Natural killer cell (primary cell): Measurements from ENCODE around the gene FOXP1. TPM values are rescaled to one million over a fixed set of nuclear protein-coding genes. Genes with fewer than 3 reads are reported as not detected.

Source experiments
- ATAC-seq, 3 donors: fragments of 150-1000 bp in 2 of 3; fragments of 200-7000 bp in 1 of 3; cut with Tn5 transposase; 1 replicate in 1 of 3; 2 replicates in 2 of 3; pipeline ENCODE4 v1.10.0; 2021; ENCODE audit warnings: mild to moderate bottlenecking in 2 of 3, moderate library complexity in 2 of 3
- DNase-seq, 2 donors: peaks; one replicate each; pipeline versions ENCODE4 v3.0.0 to v3.0.0-alpha.2; 2013 to 2021; ENCODE audit warnings: mixed read lengths in 1 of 2
- H3K27ac ChIP-seq: one replicate; pipeline ENCODE4 v1.5.1; 2013; ENCODE audit warnings: mild to moderate bottlenecking, low read length
- H3K27me3 ChIP-seq: one replicate; pipeline ENCODE4 v1.6.1; 2013; ENCODE audit warnings: low read length; ENCODE audit not compliant: control insufficient read depth, insufficient read depth
- H3K36me3 ChIP-seq: one replicate; pipeline ENCODE4 v1.6.1; 2013; ENCODE audit warnings: low read length; ENCODE audit not compliant: control insufficient read depth, insufficient read depth
- H3K4me1 ChIP-seq: one replicate; pipeline ENCODE4 v1.6.1; 2013; ENCODE audit warnings: low read length; ENCODE audit not compliant: control insufficient read depth, insufficient read depth
- H3K4me3 ChIP-seq: one replicate; pipeline ENCODE4 v1.5.1; 2013; ENCODE audit warnings: low read length
- H3K9me3 ChIP-seq: one replicate; pipeline ENCODE4 v1.6.1; 2013; ENCODE audit warnings: low read length; ENCODE audit not compliant: control insufficient read depth, insufficient read depth
- H3K27ac Mint-ChIP-seq, 2 donors: one replicate each; pipeline ENCODE4 v1.8.0; 2022; ENCODE audit warnings: mild to moderate bottlenecking in 2 of 2, mixed read lengths in 2 of 2, moderate library complexity in 1 of 2
- H3K27me3 Mint-ChIP-seq, 2 donors: one replicate each; pipeline ENCODE4 v1.8.0; 2022; ENCODE audit warnings: low read depth in 2 of 2, mixed read lengths in 2 of 2
- H3K36me3 Mint-ChIP-seq: one replicate; pipeline ENCODE4 v1.8.0; 2022; ENCODE audit warnings: mixed read lengths
- H3K4me1 Mint-ChIP-seq, 2 donors: one replicate each; pipeline ENCODE4 v1.8.0; 2022; ENCODE audit warnings: mixed read lengths in 2 of 2
- H3K4me3 Mint-ChIP-seq: one replicate; pipeline ENCODE4 v1.8.0; 2022; ENCODE audit warnings: mild to moderate bottlenecking, moderate library complexity, mixed read lengths
- H3K9me3 Mint-ChIP-seq, 2 donors: one replicate each; pipeline ENCODE4 v1.8.0; 2022; ENCODE audit warnings: mixed read lengths in 2 of 2
- WGBS: methylation state at CpG from one replicate; pipeline ENCODE4 v1.1.7; 2013; ENCODE audit warnings: missing lambda C conversion rate; ENCODE audit not compliant: insufficient coverage; 5-methylcytosine and 5-hydroxymethylcytosine counted together
- intact Hi-C: fragments of 100-400 bp; cut with micrococcal nuclease; formaldehyde crosslinking; loops from one replicate; pipeline ENCODE4 v1.14.2; 2022
- total RNA-seq, 4 donors: library from RNA; stranded (reverse); fragments of 120-200 nt in 1 of 4; gene quantifications; one replicate each; pipeline versions ENCODE4 v1.2.3 to v1.2.4, GENCODE V29; 2013 to 2022
- TF ChIP-seq, protein P1 (sequence below): fragments of 200-600 bp; IDR thresholded peaks from one replicate; pipeline ENCODE4 v1.8.0; 2022; ENCODE audit warnings: antibody characterized with exemption

The FOXP1 gene
- total RNA-seq, 3 donors from 2014 or later (not counting 1 experiment from before 2014, with no cell fraction given): 166 to 185 (median 166) TPM

DNA sequence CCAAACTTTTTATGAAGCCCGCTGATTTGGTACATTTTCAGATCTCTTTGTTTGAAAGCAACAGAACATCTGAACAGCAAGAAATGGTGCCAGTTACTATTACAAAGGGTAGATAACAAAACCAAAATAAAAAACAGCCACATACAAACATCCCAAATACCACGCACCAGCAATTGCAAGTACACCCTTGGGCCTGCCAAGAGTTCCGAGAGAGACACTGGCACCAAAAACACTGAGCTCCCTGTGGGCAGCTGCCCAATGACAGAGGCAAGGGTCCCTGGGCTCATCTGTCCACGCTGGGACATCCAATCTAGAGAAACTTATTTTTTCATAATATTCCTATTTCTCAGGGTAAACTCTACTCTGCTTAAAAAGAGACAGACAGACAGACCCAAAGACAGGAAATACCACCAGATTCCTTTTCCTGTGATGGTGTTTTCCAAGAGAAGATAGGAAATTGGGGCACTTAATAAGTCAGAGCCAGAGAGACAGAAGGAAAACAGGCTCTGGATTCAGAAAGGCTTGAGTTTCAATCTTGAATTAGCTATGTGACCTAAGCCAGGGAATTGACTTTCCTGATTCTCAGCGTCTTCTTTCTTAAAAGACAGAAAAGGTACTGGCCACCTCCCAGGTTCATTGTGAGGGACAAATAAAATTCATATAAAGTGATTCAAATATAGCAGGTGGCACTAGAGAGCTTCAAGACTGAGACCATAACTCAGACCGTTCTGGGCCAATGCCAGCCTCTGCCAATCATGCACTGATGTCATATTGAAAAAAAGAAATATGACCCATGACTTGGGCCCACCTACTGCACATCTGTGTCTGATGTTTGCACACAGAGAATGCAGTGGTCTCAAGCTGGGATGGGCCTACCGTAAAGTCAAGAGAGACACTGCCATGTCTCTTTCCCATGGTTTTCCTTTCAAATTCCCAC, 61.3 kb downstream of the FOXP1 start:
- 86% methylated on average over 7 of the region's 7 CpGs for whole genome bisulfite sequencing
- H3K27ac Mint-ChIP-seq: no peak overlapping the region
- no peaks in the 10 kb centered on the region for H3K27me3 Mint-ChIP-seq
- no peak overlapping the region for H3K4me3 ChIP-seq
- H3K4me1 ChIP-seq: no peaks in the 10 kb centered on the region
- H3K36me3 ChIP-seq: no peaks in the 10 kb centered on the region
- no peaks in the 10 kb centered on the region for H3K36me3 Mint-ChIP-seq
- ATAC-seq (no peak), DNase-seq (no peak)
- peaks cover 0 to 2% of the 10 kb centered on the region in 2 donors for H3K4me1 Mint-ChIP-seq
- H3K9me3 Mint-ChIP-seq: no peaks in the 10 kb centered on the region
- no peak overlapping the region for H3K27ac ChIP-seq
- H3K9me3 ChIP-seq: no peaks in the 10 kb centered on the region
- H3K27me3 ChIP-seq: no peaks in the 10 kb centered on the region
- TF ChIP-seq, protein P1, sequence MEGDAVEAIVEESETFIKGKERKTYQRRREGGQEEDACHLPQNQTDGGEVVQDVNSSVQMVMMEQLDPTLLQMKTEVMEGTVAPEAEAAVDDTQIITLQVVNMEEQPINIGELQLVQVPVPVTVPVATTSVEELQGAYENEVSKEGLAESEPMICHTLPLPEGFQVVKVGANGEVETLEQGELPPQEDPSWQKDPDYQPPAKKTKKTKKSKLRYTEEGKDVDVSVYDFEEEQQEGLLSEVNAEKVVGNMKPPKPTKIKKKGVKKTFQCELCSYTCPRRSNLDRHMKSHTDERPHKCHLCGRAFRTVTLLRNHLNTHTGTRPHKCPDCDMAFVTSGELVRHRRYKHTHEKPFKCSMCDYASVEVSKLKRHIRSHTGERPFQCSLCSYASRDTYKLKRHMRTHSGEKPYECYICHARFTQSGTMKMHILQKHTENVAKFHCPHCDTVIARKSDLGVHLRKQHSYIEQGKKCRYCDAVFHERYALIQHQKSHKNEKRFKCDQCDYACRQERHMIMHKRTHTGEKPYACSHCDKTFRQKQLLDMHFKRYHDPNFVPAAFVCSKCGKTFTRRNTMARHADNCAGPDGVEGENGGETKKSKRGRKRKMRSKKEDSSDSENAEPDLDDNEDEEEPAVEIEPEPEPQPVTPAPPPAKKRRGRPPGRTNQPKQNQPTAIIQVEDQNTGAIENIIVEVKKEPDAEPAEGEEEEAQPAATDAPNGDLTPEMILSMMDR: no peak
- intact Hi-C loops: no loop called here
- H3K4me3 Mint-ChIP-seq: no peak overlapping the region

DNA sequence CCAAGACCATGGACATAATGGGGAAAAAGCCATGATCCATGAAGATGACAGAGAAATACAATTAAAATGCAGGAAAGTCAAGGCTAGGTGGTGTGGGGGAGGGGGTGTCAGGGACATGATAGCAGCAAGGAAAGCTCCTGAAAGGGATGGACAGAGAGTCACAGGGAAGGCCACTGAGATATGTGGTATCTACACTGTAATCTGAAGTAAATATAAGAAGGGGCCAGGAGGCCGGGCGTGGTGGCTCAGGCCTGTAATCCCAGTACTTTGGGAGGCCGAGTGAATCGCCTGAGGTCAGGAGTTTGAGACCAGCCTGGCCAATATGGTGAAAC, 62.5 kb downstream of the FOXP1 start:
- Histone ChIP-seq H3K27ac (no peak overlapping the region), H3K36me3 (no peaks in the 10 kb centered on the region), H3K4me1 (no peaks in the 10 kb centered on the region), H3K4me3 (no peak overlapping the region), H3K9me3 (no peaks in the 10 kb centered on the region), H3K27me3 (no peaks in the 10 kb centered on the region)
- Mint-ChIP-seq H3K9me3 (no peaks in the 10 kb centered on the region), H3K4me1 (no peaks in the 10 kb centered on the region), H3K36me3 (no peaks in the 10 kb centered on the region), H3K4me3 (no peak overlapping the region), H3K27me3 (no peaks in the 10 kb centered on the region), H3K27ac (no peak overlapping the region)
- intact Hi-C loops: no loop called here
- TF ChIP-seq, protein P1: no peak
- no peak for DNase-seq
- whole genome bisulfite sequencing: 96% methylated on average over 4 of the region's 4 CpGs
- ATAC-seq: no peak

DNA sequence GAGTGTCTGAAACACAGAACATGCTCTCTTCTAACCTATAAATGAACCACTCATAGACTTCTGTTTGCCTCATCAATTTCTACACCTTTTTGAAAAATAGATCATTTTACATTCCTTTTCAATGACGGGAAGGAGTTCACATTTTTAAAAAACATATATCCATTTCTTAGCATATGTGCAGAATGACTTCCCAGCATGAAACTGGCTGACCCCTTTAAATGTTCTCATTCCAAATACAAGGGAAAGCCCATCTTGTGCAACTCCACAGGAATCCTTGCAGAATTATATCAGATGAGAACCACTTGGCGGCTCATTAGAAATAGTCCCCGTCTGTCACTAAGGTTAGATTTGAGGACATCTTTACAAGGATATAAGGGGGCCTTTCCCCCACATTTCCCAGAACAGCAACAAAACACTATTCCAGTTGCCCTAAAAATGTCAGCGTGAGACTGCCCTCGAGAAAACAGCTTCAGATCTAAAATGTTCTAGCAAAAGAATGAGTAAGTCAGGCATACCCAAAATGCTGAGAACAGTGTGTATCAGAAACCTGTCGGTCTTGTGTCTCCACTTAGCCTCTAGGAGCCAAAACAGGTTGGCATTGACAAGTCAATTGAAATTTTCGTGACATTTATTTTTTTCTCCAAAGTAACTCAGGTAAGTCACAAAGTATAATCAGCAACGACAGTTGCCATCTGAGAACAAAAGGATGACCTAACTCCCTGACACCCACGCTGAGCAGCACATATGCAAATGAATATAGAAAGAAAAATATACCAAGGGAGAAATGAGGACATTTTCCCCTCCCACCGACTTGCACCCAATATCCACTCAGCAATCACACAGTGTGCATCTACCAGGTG, 63.1 kb downstream of the FOXP1 start:
- TF ChIP-seq, protein P1: no peak
- no peaks in the 10 kb centered on the region for H3K27me3 Mint-ChIP-seq
- Histone ChIP-seq H3K4me1 (no peaks in the 10 kb centered on the region), H3K9me3 (no peaks in the 10 kb centered on the region), H3K4me3 (no peak overlapping the region), H3K27ac (no peak overlapping the region), H3K27me3 (no peaks in the 10 kb centered on the region), H3K36me3 (no peaks in the 10 kb centered on the region)
- no peaks in the 10 kb centered on the region for H3K9me3 Mint-ChIP-seq
- no peak for ATAC-seq
- no peak for DNase-seq
- 89% methylated on average over 9 of the region's 10 CpGs for WGBS
- H3K27ac Mint-ChIP-seq: no peak overlapping the region
- H3K4me1 Mint-ChIP-seq: no peaks in the 10 kb centered on the region
- H3K4me3 Mint-ChIP-seq: no peak overlapping the region
- intact Hi-C loops: no loop called here
- no peaks in the 10 kb centered on the region for H3K36me3 Mint-ChIP-seq
